Fibroblast of lung (primary cell): ENCODE results near the gene COL11A2.

Source experiments
- CTCF ChIP-seq, 2 donors: IDR thresholded peaks in 1 of 2; conservative IDR thresholded peaks in 1 of 2; 1 replicate in 1 of 2; 2 replicates in 1 of 2; pipeline ENCODE4 v1.5.1; 2011 to 2012; ENCODE audit warnings: low read length in 2 of 2, control low read depth in 1 of 2, inconsistent platforms in 1 of 2, low read depth in 1 of 2, mild to moderate bottlenecking in 1 of 2
- EZH2 ChIP-seq: IDR thresholded peaks from 2 replicates; pipeline ENCODE4 v1.5.1; 2012; ENCODE audit warnings: low read length, control low read depth, mild to moderate bottlenecking; ENCODE audit errors: missing control alignments

GRCh38 chr6:33161354-33162331, 30.6 kb downstream of the COL11A2 start:
- TF ChIP-seq CTCF (conservative IDR thresholded peaks at IDR 0.05 in 1 of 2, IDR thresholded peaks at IDR 0.05 in 1 of 2; ENCODE audit: low read depth in 1 of 2, low read length in 2 of 2) (peak; percentile 83 to 89), EZH2 (no peak)
